ENCODE data around the gene PXDN. TPM values are rescaled to one million over a fixed set of nuclear protein-coding genes. Genes with fewer than 3 reads are reported as not detected.
"Not testable (repeated sequence)": the region's sequence is repeated elsewhere in the genome, so short reads cannot be mapped to it uniquely, and the experiment has no call there.

Gene PXDN
- total and polyA plus RNA-seq, 2 donors (not counting 3 experiments of a cell fraction or from before 2014, with no cell fraction given), result 231 to 308 TPM

DNA sequence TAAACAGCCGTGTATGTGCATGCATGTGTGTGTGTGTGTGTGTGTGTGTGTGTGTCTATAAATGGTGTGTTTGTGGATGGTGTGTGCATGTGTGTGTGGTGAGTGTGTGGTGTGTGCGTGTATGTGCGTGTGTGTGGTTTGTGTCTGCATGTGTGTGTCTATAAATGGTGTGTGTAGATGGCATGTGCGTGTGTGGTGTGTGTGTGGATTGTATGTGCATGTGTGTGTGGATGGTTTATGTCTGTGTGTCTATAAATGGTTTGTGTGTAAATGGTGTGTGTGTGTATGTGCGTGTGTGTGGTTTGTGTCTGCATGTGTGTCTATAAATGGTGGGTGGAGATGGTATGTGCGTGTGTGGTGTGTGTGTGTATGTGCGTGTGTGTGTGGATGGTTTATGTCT lies 65.2 kb downstream of the PXDN start:
- H2AFZ ChIP-seq (ENCODE audit: low read depth, low read length); H3K27ac ChIP-seq (ENCODE audit: insufficient read depth, low read depth, low read length); H3K9me3 ChIP-seq (replicated peaks; ENCODE audit: control insufficient read depth, insufficient read depth, low read length); H3K27me3 ChIP-seq (ENCODE audit: control insufficient read depth in 2 of 2, insufficient read depth in 2 of 2, low read length in 2 of 2); H3K4me3 ChIP-seq (replicated peaks in 1 of 3; ENCODE audit: insufficient read depth in 1 of 3, low read depth in 1 of 3, low read length in 3 of 3); intact Hi-C loops (cut with micrococcal nuclease); H3K9ac ChIP-seq (replicated peaks; ENCODE audit: extremely low read depth, insufficient read depth, low read length); H4K20me1 ChIP-seq (replicated peaks; ENCODE audit: control insufficient read depth, extremely low read depth, insufficient read depth, low read length); H3K4me1 ChIP-seq (ENCODE audit: control insufficient read depth, extremely low read depth, insufficient read depth, low read length); DNase-seq (ENCODE audit: low read depth, low spot score); H3K4me2 ChIP-seq (ENCODE audit: insufficient read depth, low read length); BruUV-seq (replicated peaks); POLR2A ChIA-PET; H3K79me2 ChIP-seq (ENCODE audit: control insufficient read depth, insufficient read depth, low read length); H3K9me1 ChIP-seq (replicated peaks; ENCODE audit: control insufficient read depth, extremely low read depth, insufficient read depth, low read length); dilution Hi-C loops (cut with MboI; ENCODE audit: extremely low pct_ligation_motif_present, low sequenced_read_pairs); FAIRE-seq: not testable (repeated sequence)
- CTCF ChIA-PET, result interaction anchor here (0.8 kb wide), 1 partner anchor 72 kb away, joined by 4 read pairs; no protein-coding TSS in a partner anchor
- peaks cover 7 to 36% of the 10 kb centered on the region in 2 experiments for H3K36me3 ChIP-seq (ENCODE audit: control insufficient read depth in 2 of 2, extremely low read depth in 1 of 2, insufficient read depth in 2 of 2, low read length in 2 of 2)

DNA sequence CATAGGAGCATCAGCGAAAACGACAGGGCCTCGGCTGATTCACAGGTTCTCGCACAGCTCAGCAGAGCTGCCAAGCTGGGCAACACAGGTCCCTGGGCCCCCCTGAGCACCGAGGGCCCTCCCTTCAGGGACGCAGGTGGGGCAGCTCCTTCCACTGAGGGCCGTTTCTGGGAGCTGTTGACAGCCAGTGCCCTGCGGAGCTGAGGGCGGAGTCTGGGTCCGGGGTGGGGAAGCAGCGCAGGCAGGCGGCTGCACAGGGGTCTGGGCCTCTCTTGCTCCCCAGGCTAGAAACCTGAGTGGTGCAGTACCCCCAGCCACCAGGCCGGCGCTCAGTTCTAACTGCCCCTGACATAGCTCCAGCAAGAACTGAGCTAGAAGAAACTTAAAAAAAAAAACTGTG lies 65.7 kb downstream of the PXDN start:
- Histone ChIP-seq H2AFZ (ENCODE audit: low read depth, low read length) (no peak overlapping the region), H3K9me1 (replicated peaks; ENCODE audit: control insufficient read depth, extremely low read depth, insufficient read depth, low read length) (no peaks in the 10 kb centered on the region), H3K4me2 (ENCODE audit: insufficient read depth, low read length) (no peak overlapping the region), H3K4me3 (replicated peaks in 1 of 3; ENCODE audit: insufficient read depth in 1 of 3, low read depth in 1 of 3, low read length in 3 of 3) (no peak overlapping the region), H4K20me1 (replicated peaks; ENCODE audit: control insufficient read depth, extremely low read depth, insufficient read depth, low read length) (no peaks in the 10 kb centered on the region), H3K36me3 (ENCODE audit: control insufficient read depth in 2 of 2, extremely low read depth in 1 of 2, insufficient read depth in 2 of 2, low read length in 2 of 2) (peaks cover 7 to 38% of the 10 kb centered on the region in 2 experiments), H3K27ac (ENCODE audit: insufficient read depth, low read depth, low read length) (no peak overlapping the region), H3K79me2 (ENCODE audit: control insufficient read depth, insufficient read depth, low read length) (no peaks in the 10 kb centered on the region), H3K27me3 (ENCODE audit: control insufficient read depth in 2 of 2, insufficient read depth in 2 of 2, low read length in 2 of 2) (no peaks in the 10 kb centered on the region), H3K9me3 (replicated peaks; ENCODE audit: control insufficient read depth, insufficient read depth, low read length) (no peaks in the 10 kb centered on the region), H3K4me1 (ENCODE audit: control insufficient read depth, extremely low read depth, insufficient read depth, low read length) (no peaks in the 10 kb centered on the region), H3K9ac (replicated peaks; ENCODE audit: extremely low read depth, insufficient read depth, low read length) (no peak overlapping the region)
- ChIA-PET POLR2A (no interaction called here), CTCF (interaction anchor here (0.8 kb wide), 1 partner anchor 72 kb away, joined by 4 read pairs; no protein-coding TSS in a partner anchor)
- DNase-seq (ENCODE audit: low read depth, low spot score) (no peak), FAIRE-seq (no peak)
- TF ChIP-seq MYC (IDR thresholded peaks at IDR 0.05; ENCODE audit: low read depth, low read length), result no peak
- TF ChIP-seq, protein P1, sequence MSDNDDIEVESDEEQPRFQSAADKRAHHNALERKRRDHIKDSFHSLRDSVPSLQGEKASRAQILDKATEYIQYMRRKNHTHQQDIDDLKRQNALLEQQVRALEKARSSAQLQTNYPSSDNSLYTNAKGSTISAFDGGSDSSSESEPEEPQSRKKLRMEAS (IDR thresholded peaks at IDR 0.05; ENCODE audit: insufficient read depth, insufficient read length), result no peak
- TF ChIP-seq POLR2AphosphoS5 (IDR thresholded peaks at IDR 0.05; ENCODE audit: insufficient read depth, low read depth, low read length), result no peak
- no peak for TF ChIP-seq FOS (IDR thresholded peaks at IDR 0.05; ENCODE audit: borderline replicate concordance, insufficient read depth, low read length)
- TF ChIP-seq POLR2A (IDR thresholded peaks at IDR 0.05; ENCODE audit: low read depth, low read length), result no peak
- no peak for TF ChIP-seq EZH2 (IDR thresholded peaks at IDR 0.05; ENCODE audit: borderline replicate concordance, low read depth, low read length, severe bottlenecking)
- TF ChIP-seq GATA2 (IDR thresholded peaks at IDR 0.05; ENCODE audit: insufficient read depth, insufficient read length, low read depth, low read length), result no peak
- TF ChIP-seq, protein P2, sequence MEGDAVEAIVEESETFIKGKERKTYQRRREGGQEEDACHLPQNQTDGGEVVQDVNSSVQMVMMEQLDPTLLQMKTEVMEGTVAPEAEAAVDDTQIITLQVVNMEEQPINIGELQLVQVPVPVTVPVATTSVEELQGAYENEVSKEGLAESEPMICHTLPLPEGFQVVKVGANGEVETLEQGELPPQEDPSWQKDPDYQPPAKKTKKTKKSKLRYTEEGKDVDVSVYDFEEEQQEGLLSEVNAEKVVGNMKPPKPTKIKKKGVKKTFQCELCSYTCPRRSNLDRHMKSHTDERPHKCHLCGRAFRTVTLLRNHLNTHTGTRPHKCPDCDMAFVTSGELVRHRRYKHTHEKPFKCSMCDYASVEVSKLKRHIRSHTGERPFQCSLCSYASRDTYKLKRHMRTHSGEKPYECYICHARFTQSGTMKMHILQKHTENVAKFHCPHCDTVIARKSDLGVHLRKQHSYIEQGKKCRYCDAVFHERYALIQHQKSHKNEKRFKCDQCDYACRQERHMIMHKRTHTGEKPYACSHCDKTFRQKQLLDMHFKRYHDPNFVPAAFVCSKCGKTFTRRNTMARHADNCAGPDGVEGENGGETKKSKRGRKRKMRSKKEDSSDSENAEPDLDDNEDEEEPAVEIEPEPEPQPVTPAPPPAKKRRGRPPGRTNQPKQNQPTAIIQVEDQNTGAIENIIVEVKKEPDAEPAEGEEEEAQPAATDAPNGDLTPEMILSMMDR (IDR thresholded peaks at IDR 0.05; ENCODE audit: extremely low read depth in 1 of 2, insufficient read depth in 1 of 2, low read depth in 1 of 2, low read length in 2 of 2), result no peak
- TF ChIP-seq JUN (IDR thresholded peaks at IDR 0.05; ENCODE audit: borderline replicate concordance, insufficient read depth, insufficient read length, low read depth), result no peak
- intact Hi-C loops (cut with micrococcal nuclease) (no loop called here), dilution Hi-C loops (cut with MboI; ENCODE audit: extremely low pct_ligation_motif_present, low sequenced_read_pairs) (no loop called here)
- BruUV-seq (replicated peaks), result no TSS peak
